Activated CD8-positive, alpha-beta T cell treated with anti-CD3 and anti-CD28 coated beads, Interleukin-2, amount 10 ng/mL, durations not matched to agents 7 days and 5 days (primary cell): ENCODE data around the gene HAUS3. TPM values are rescaled to one million over a fixed set of nuclear protein-coding genes. Genes with fewer than 3 reads are reported as not detected.

Source experiments
- ATAC-seq: fragments of 150-1000 bp; cut with Tn5 transposase; one replicate; pipeline ENCODE4 v1.10.0; 2021; ENCODE audit warnings: moderate library complexity
- CTCF ChIA-PET: fragments of 350-600 bp; sonication (Branson Sonifier 250); formaldehyde crosslinking; loops from one replicate; lab custom pipeline; 2021; ENCODE audit warnings: antibody characterized with exemption; lab: Charles Lee
- POLR2A ChIA-PET: fragments of 350-600 bp; sonication (Branson Sonifier 250); formaldehyde crosslinking; loops from one replicate; lab custom pipeline; 2021; ENCODE audit warnings: antibody characterized with exemption; lab: Charles Lee
- DNase-seq: peaks from one replicate; pipeline ENCODE4 v3.0.0-alpha.2; 2020
- H3K27ac Mint-ChIP-seq: one replicate; pipeline ENCODE4 v1.8.0; 2021; ENCODE audit warnings: mild to moderate bottlenecking, mixed read lengths
- H3K27me3 Mint-ChIP-seq: one replicate; pipeline ENCODE4 v1.8.0; 2021; ENCODE audit warnings: low read depth, mixed read lengths
- H3K36me3 Mint-ChIP-seq: one replicate; pipeline ENCODE4 v1.8.0; 2021; ENCODE audit warnings: low read depth, mixed read lengths
- H3K4me1 Mint-ChIP-seq: one replicate; pipeline ENCODE4 v1.8.0; 2021; ENCODE audit warnings: low read depth, mixed read lengths
- H3K4me3 Mint-ChIP-seq: one replicate; pipeline ENCODE4 v1.8.0; 2021; ENCODE audit warnings: mild to moderate bottlenecking, mixed read lengths
- H3K9me3 Mint-ChIP-seq: one replicate; pipeline ENCODE4 v1.8.0; 2022; ENCODE audit warnings: mixed read lengths; ENCODE audit not compliant: insufficient read depth
- total RNA-seq, 2 experiments: library from RNA; stranded (reverse); gene quantifications; one replicate each; pipeline ENCODE4 v1.2.3, GENCODE V29; 2021

HAUS3 gene, protein sequence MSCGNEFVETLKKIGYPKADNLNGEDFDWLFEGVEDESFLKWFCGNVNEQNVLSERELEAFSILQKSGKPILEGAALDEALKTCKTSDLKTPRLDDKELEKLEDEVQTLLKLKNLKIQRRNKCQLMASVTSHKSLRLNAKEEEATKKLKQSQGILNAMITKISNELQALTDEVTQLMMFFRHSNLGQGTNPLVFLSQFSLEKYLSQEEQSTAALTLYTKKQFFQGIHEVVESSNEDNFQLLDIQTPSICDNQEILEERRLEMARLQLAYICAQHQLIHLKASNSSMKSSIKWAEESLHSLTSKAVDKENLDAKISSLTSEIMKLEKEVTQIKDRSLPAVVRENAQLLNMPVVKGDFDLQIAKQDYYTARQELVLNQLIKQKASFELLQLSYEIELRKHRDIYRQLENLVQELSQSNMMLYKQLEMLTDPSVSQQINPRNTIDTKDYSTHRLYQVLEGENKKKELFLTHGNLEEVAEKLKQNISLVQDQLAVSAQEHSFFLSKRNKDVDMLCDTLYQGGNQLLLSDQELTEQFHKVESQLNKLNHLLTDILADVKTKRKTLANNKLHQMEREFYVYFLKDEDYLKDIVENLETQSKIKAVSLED
- total RNA-seq: 10 to 100 TPM; 22.0 to 25.8 TPM

DNA sequence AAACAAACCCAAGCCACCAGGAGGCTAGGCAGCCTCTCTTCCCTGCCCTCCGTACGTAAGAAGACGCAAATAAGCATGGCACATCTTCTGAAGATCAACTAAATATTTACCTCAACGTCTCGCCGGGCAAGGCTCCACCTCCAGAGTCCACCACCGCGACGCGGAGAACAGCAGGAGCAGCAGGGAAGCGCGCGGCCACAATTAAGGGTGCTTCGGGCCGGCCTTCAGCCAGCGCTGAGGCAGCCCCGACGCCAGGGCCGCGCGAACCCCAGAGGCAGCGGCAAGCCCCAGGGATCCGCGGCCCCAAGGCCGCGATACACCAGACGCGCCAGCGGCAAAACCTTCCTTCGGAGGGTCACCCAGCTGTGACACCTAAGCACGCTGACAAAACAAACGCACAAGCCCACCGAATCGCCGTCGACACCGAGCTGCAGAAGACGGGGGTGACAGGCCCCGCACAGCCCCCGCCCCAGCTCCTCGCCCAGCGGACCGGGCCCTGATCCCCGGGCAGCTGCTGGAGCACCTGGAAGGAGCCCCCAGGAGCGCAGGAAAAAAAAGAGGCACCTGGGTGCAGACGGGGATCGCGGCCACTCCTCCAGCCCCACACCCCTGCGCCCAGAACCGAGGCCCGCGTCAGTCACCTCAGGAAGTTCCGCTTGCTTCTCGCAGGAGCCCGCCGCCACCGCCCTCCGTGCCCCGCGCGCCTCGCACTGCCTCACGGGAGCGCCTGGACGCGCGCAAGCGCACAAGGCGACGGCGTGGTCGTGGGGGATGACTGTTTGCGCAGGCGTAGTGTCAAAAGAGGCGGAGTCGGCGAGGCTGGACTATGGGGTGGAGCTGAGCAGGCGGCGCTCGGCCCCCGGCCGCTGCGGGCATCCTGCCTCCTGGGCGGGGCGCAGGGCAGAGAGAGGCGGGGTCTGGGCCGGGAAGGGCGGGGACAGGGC, at the start of gene HAUS3, which contains the start of gene POLN:
Gene HAUS3, minus strand, starts transcription at position 712 of the 944 bp plus-strand sequence. CDS start 1,175 bp downstream, outside the sequence.
Gene POLN, minus strand, starts transcription at position 712 of the 944 bp plus-strand sequence. CDS start 12,890 bp downstream, outside the sequence.
- POLR2A ChIA-PET: interaction anchor here (0.6 to 3.1 kb wide), 23 partner anchors 9 to 733 kb away, joined by 3 to 27 read pairs (median 4); partner anchors contain the start of genes MXD4 and RNF4
- peaks cover 33% of the 10 kb centered on the region for H3K36me3 Mint-ChIP-seq
- peaks cover 60% of the 10 kb centered on the region for H3K4me1 Mint-ChIP-seq
- peak within 1 kb of the TSS; percentile 95 for H3K4me3 Mint-ChIP-seq
- peaks cover 4% of the 10 kb centered on the region for H3K27me3 Mint-ChIP-seq
- ATAC-seq: peak; percentile 92
- CTCF ChIA-PET: interaction anchor here (0.9 to 4.6 kb wide), 15 partner anchors 9 to 227 kb away, joined by 3 to 43 read pairs (median 3); partner anchors contain the start of genes CFAP99, MXD4 and RNF4
- peak within 1 kb of the TSS; percentile 93 for H3K27ac Mint-ChIP-seq
- peak; percentile 99 for DNase-seq
- H3K9me3 Mint-ChIP-seq: no peaks in the 10 kb centered on the region

- ChIA-PET POLR2A (interaction anchor here (0.5 to 3.4 kb wide), 8 partner anchors 9 to 1512 kb away, joined by 3 to 13 read pairs (median 4); partner anchors contain the start of genes CFAP99, HAUS3, POLN and RNF4), CTCF (interaction anchor here (0.9 to 1.3 kb wide), 4 partner anchors 11 to 64 kb away, joined by 3 read pairs; partner anchors contain the start of gene MXD4)
- H3K27ac Mint-ChIP-seq: peak overlapping the region; percentile 86
- peaks cover 3% of the 10 kb centered on the region for H3K9me3 Mint-ChIP-seq
- peaks cover 3% of the 10 kb centered on the region for H3K36me3 Mint-ChIP-seq
- ATAC-seq (peak; percentile 95), DNase-seq (peak; percentile 89)
- peaks cover 6% of the 10 kb centered on the region for H3K27me3 Mint-ChIP-seq
- H3K4me3 Mint-ChIP-seq: peak overlapping the region; percentile 38
- peaks cover 52% of the 10 kb centered on the region for H3K4me1 Mint-ChIP-seq
Measured at GRCh38 chr4:2290974-2291704, 49.2 kb upstream of the HAUS3 start.

- peak; percentile 23 for ATAC-seq
- DNase-seq: no peak
- H3K27me3 Mint-ChIP-seq: peaks cover 6% of the 10 kb centered on the region
- H3K9me3 Mint-ChIP-seq: peaks cover 3% of the 10 kb centered on the region
- peak overlapping the region; percentile 38 for H3K4me3 Mint-ChIP-seq
- H3K27ac Mint-ChIP-seq: peak overlapping the region; percentile 86
- CTCF ChIA-PET: interaction anchor here (0.9 to 1.3 kb wide), 6 partner anchors 9 to 65 kb away, joined by 3 read pairs; partner anchors contain the start of gene MXD4
- peaks cover 3% of the 10 kb centered on the region for H3K36me3 Mint-ChIP-seq
- POLR2A ChIA-PET: interaction anchor here (0.6 to 3.4 kb wide), 7 partner anchors 9 to 195 kb away, joined by 3 to 13 read pairs (median 4); partner anchors contain the start of genes CFAP99, HAUS3, POLN and RNF4
- H3K4me1 Mint-ChIP-seq: peaks cover 51% of the 10 kb centered on the region
Measured at GRCh38 chr4:2290488-2290887, 48.6 kb upstream of the HAUS3 start.

- no peak for DNase-seq
- CTCF ChIA-PET: interaction anchor here (0.9 to 1.2 kb wide), 4 partner anchors 8 to 65 kb away, joined by 3 read pairs; partner anchors contain the start of gene MXD4
- H3K27ac Mint-ChIP-seq: no peak overlapping the region
Measured at GRCh38 chr4:2289955-2290333, 48.0 kb upstream of the HAUS3 start.

GRCh38 chr4:2289311-2289954, 47.5 kb upstream of the HAUS3 start:
- DNase-seq (no peak), ATAC-seq (no peak)
- POLR2A ChIA-PET: interaction anchor here (1.6 to 3.4 kb wide), 3 partner anchors 8 to 123 kb away, joined by 4 to 13 read pairs (median 6); partner anchors contain the start of genes HAUS3 and POLN
- Mint-ChIP-seq H3K36me3 (peaks cover 3% of the 10 kb centered on the region), H3K27me3 (peaks cover 6% of the 10 kb centered on the region), H3K4me3 (no peak overlapping the region), H3K4me1 (peaks cover 50% of the 10 kb centered on the region), H3K9me3 (peaks cover 2% of the 10 kb centered on the region), H3K27ac (no peak overlapping the region)
- CTCF ChIA-PET: interaction anchor here (1.0 to 1.1 kb wide), 2 partner anchors 8 to 41 kb away, joined by 3 read pairs; no protein-coding TSS in a partner anchor

More at GRCh38 chr4:2289955-2290333, 48.0 kb upstream of the HAUS3 start:
- Mint-ChIP-seq H3K36me3 (peaks cover 3% of the 10 kb centered on the region), H3K27me3 (peaks cover 6% of the 10 kb centered on the region), H3K9me3 (peaks cover 3% of the 10 kb centered on the region), H3K4me1 (peaks cover 52% of the 10 kb centered on the region), H3K4me3 (no peak overlapping the region)
- POLR2A ChIA-PET: interaction anchor here (0.6 to 3.4 kb wide), 4 partner anchors 8 to 195 kb away, joined by 3 to 13 read pairs (median 5); partner anchors contain the start of genes HAUS3 and POLN
- ATAC-seq: no peak

DNA sequence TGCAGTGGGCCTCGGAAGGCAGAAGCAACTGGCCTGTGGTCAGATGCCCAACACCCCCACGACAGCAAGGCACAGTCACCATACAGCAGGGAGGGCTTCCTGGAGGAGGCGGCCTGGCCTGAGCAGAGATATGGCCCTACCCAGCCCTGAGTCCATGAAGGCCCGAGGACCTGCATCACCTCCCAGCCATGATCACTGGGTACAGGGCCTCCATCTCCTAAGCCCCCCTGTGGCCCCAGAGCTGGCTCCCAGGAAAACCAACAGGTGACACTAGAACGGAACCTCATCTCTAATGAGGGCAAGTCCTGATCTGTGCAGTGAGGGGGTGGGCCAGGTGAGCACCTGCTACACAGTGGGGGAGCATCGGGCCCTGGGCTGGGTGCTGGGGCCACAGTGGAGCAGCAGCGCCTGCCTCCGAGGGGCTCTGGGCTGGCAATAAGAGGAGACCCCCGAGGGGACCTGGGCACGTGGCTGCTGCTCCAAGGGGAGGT, 46.2 kb upstream of the HAUS3 start:
- peak overlapping the region; percentile 55 for H3K27ac Mint-ChIP-seq
- ChIA-PET CTCF (no interaction called here), POLR2A (no interaction called here)
- peaks cover 48% of the 10 kb centered on the region for H3K4me1 Mint-ChIP-seq
- peaks cover 4% of the 10 kb centered on the region for H3K27me3 Mint-ChIP-seq
- H3K4me3 Mint-ChIP-seq: no peak overlapping the region
- no peaks in the 10 kb centered on the region for H3K36me3 Mint-ChIP-seq
- no peak for ATAC-seq
- no peaks in the 10 kb centered on the region for H3K9me3 Mint-ChIP-seq
- DNase-seq: no peak

- no peak for DNase-seq
- no peak for ATAC-seq
- Mint-ChIP-seq H3K9me3 (no peaks in the 10 kb centered on the region), H3K4me3 (no peak overlapping the region), H3K27me3 (peaks cover under 1% of the 10 kb centered on the region), H3K4me1 (peaks cover 49% of the 10 kb centered on the region), H3K36me3 (no peaks in the 10 kb centered on the region), H3K27ac (no peak overlapping the region)
- CTCF ChIA-PET: no interaction called here
- POLR2A ChIA-PET: interaction anchor here (1.2 kb wide), 1 partner anchor 46 kb away, joined by 3 read pairs; the partner anchor contains the start of genes HAUS3 and POLN
Measured at GRCh38 chr4:2287594-2287915, 45.6 kb upstream of the HAUS3 start.

- Mint-ChIP-seq H3K9me3 (no peaks in the 10 kb centered on the region), H3K27ac (no peak overlapping the region), H3K36me3 (no peaks in the 10 kb centered on the region), H3K27me3 (no peaks in the 10 kb centered on the region), H3K4me3 (no peak overlapping the region), H3K4me1 (peaks cover 49% of the 10 kb centered on the region)
- POLR2A ChIA-PET: interaction anchor here (1.2 kb wide), 1 partner anchor 45 kb away, joined by 3 read pairs; the partner anchor contains the start of genes HAUS3 and POLN
- ATAC-seq: no peak
- DNase-seq: no peak
- CTCF ChIA-PET: no interaction called here
Measured at GRCh38 chr4:2286904-2287593, 45.1 kb upstream of the HAUS3 start.

DNA sequence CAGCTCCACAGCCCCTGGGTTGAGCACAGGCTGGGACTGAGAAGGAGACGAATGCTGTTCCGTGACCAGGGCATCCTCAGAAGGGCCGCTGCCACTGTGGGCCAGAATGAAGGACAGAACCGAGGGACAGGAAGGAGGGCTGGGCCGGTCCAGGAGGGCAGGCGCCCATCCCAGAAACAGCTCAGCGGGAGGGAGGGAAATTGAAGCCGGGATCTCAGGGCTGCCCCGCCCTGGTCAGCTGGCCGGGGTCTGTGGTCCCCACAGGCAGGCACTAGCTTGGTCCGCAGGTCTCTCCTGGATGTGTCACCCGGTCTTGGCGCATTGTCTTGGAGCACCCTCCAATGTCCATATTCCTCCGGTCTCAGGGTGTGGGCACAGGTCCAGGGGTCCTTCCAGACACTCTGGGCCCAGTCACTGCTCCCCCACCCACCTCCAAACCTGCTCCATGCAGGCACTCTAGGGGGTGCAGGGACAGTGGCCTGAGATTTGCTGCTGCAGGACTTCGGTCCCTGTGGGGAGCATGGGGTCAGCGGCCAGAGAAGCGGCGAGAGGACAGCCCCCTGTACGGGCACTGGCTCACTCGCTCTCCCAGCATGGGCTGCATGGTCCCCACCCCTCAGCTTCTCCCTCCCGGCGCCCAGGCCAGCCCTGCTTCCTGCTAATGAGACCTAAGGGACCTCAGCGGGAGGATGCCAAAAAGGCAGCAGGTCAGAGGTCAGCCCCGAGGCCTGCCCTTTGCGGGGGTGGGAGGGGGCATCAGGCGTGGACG, 43.9 kb upstream of the HAUS3 start:
- CTCF ChIA-PET: interaction anchor here (1.1 kb wide), 1 partner anchor 127 kb away, joined by 4 read pairs; no protein-coding TSS in a partner anchor
- H3K4me1 Mint-ChIP-seq: peaks cover 50% of the 10 kb centered on the region
- POLR2A ChIA-PET: no interaction called here
- DNase-seq (no peak), ATAC-seq (no peak)
- H3K9me3 Mint-ChIP-seq: no peaks in the 10 kb centered on the region
- H3K27ac Mint-ChIP-seq: peak overlapping the region; percentile 39
- H3K27me3 Mint-ChIP-seq: no peaks in the 10 kb centered on the region
- no peak overlapping the region for H3K4me3 Mint-ChIP-seq
- no peaks in the 10 kb centered on the region for H3K36me3 Mint-ChIP-seq
